Natural killer cell (primary cell): ENCODE data around the gene ABCB4. TPM values are rescaled to one million over a fixed set of nuclear protein-coding genes. Genes with fewer than 3 reads are reported as not detected.

ENCODE experiments used
- ATAC-seq, 3 donors: fragments of 150-1000 bp in 2 of 3; fragments of 200-7000 bp in 1 of 3; cut with Tn5 transposase; 1 replicate in 1 of 3; 2 replicates in 2 of 3; pipeline ENCODE4 v1.10.0; 2021; ENCODE audit warnings: mild to moderate bottlenecking in 2 of 3, moderate library complexity in 2 of 3
- DNase-seq, 2 donors: peaks; one replicate each; pipeline versions ENCODE4 v3.0.0 to v3.0.0-alpha.2; 2013 to 2021; ENCODE audit warnings: mixed read lengths in 1 of 2
- H3K27ac ChIP-seq: one replicate; pipeline ENCODE4 v1.5.1; 2013; ENCODE audit warnings: mild to moderate bottlenecking, low read length
- H3K27me3 ChIP-seq: one replicate; pipeline ENCODE4 v1.6.1; 2013; ENCODE audit warnings: low read length; ENCODE audit not compliant: control insufficient read depth, insufficient read depth
- H3K36me3 ChIP-seq: one replicate; pipeline ENCODE4 v1.6.1; 2013; ENCODE audit warnings: low read length; ENCODE audit not compliant: control insufficient read depth, insufficient read depth
- H3K4me1 ChIP-seq: one replicate; pipeline ENCODE4 v1.6.1; 2013; ENCODE audit warnings: low read length; ENCODE audit not compliant: control insufficient read depth, insufficient read depth
- H3K4me3 ChIP-seq: one replicate; pipeline ENCODE4 v1.5.1; 2013; ENCODE audit warnings: low read length
- H3K9me3 ChIP-seq: one replicate; pipeline ENCODE4 v1.6.1; 2013; ENCODE audit warnings: low read length; ENCODE audit not compliant: control insufficient read depth, insufficient read depth
- H3K27ac Mint-ChIP-seq, 2 donors: one replicate each; pipeline ENCODE4 v1.8.0; 2022; ENCODE audit warnings: mild to moderate bottlenecking in 2 of 2, mixed read lengths in 2 of 2, moderate library complexity in 1 of 2
- H3K27me3 Mint-ChIP-seq, 2 donors: one replicate each; pipeline ENCODE4 v1.8.0; 2022; ENCODE audit warnings: low read depth in 2 of 2, mixed read lengths in 2 of 2
- H3K36me3 Mint-ChIP-seq: one replicate; pipeline ENCODE4 v1.8.0; 2022; ENCODE audit warnings: mixed read lengths
- H3K4me1 Mint-ChIP-seq, 2 donors: one replicate each; pipeline ENCODE4 v1.8.0; 2022; ENCODE audit warnings: mixed read lengths in 2 of 2
- H3K4me3 Mint-ChIP-seq: one replicate; pipeline ENCODE4 v1.8.0; 2022; ENCODE audit warnings: mild to moderate bottlenecking, moderate library complexity, mixed read lengths
- H3K9me3 Mint-ChIP-seq, 2 donors: one replicate each; pipeline ENCODE4 v1.8.0; 2022; ENCODE audit warnings: mixed read lengths in 2 of 2
- CTCF ChIP-seq: fragments of 200-600 bp; IDR thresholded peaks from one replicate; pipeline ENCODE4 v1.8.0; 2022; ENCODE audit warnings: antibody characterized with exemption
- WGBS: methylation state at CpG from one replicate; pipeline ENCODE4 v1.1.7; 2013; ENCODE audit warnings: missing lambda C conversion rate; ENCODE audit not compliant: insufficient coverage; 5-methylcytosine and 5-hydroxymethylcytosine counted together
- intact Hi-C: fragments of 100-400 bp; cut with micrococcal nuclease; formaldehyde crosslinking; loops from one replicate; pipeline ENCODE4 v1.14.2; 2022
- total RNA-seq, 4 donors: library from RNA; stranded (reverse); fragments of 120-200 nt in 1 of 4; gene quantifications; one replicate each; pipeline versions ENCODE4 v1.2.3 to v1.2.4, GENCODE V29; 2013 to 2022

The ABCB4 gene
- total RNA-seq, 3 donors from 2014 or later (not counting 1 experiment from before 2014, with no cell fraction given): 0.14 to 0.63 (median 0.50) TPM

DNA sequence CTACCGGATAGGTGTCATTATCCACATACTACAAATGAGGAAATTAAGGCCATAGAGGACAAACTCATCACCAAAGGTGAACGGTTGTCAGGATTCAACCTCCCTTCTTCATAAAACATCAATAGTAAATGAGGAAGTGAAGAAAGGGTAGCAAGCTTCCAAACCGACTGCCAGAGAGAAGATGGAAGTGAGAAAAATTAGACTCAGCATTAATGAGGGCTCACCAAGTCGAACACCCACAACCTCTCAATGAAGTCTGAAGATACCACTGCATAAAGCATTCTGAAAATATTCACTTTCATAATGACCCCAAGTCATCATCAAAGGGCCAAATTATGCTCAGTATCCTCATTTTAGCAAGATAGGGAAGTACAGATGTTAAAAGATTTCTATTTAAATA lies 29.6 kb downstream of the ABCB4 start:
- no peak for ATAC-seq
- Histone ChIP-seq H3K4me1 (no peaks in the 10 kb centered on the region), H3K36me3 (no peaks in the 10 kb centered on the region), H3K27ac (no peak overlapping the region), H3K4me3 (no peak overlapping the region), H3K27me3 (no peaks in the 10 kb centered on the region), H3K9me3 (no peaks in the 10 kb centered on the region)
- Mint-ChIP-seq H3K27ac (no peak overlapping the region), H3K9me3 (no peaks in the 10 kb centered on the region), H3K36me3 (no peaks in the 10 kb centered on the region), H3K27me3 (peaks cover 5 to 6% of the 10 kb centered on the region in 2 donors), H3K4me1 (peaks cover 0 to 5% of the 10 kb centered on the region in 2 donors), H3K4me3 (no peak overlapping the region)
- no peak for DNase-seq
- intact Hi-C loops: no loop called here
- TF ChIP-seq CTCF: no peak
- 67% methylated on average over 2 of the region's 4 CpGs for WGBS

- intact Hi-C loops: no loop called here
- Mint-ChIP-seq H3K4me1 (no peaks in the 10 kb centered on the region), H3K36me3 (no peaks in the 10 kb centered on the region), H3K9me3 (no peaks in the 10 kb centered on the region), H3K4me3 (no peak overlapping the region), H3K27me3 (no peaks in the 10 kb centered on the region), H3K27ac (no peak overlapping the region)
- Histone ChIP-seq H3K27me3 (no peaks in the 10 kb centered on the region), H3K36me3 (no peaks in the 10 kb centered on the region), H3K27ac (no peak overlapping the region), H3K4me1 (no peaks in the 10 kb centered on the region), H3K4me3 (no peak overlapping the region), H3K9me3 (no peaks in the 10 kb centered on the region)
- DNase-seq: no peak
- TF ChIP-seq CTCF: no peak
- ATAC-seq: no peak
These were observed 39.9 kb downstream of the ABCB4 start for GRCh38 chr7:87435546-87435945.

DNA sequence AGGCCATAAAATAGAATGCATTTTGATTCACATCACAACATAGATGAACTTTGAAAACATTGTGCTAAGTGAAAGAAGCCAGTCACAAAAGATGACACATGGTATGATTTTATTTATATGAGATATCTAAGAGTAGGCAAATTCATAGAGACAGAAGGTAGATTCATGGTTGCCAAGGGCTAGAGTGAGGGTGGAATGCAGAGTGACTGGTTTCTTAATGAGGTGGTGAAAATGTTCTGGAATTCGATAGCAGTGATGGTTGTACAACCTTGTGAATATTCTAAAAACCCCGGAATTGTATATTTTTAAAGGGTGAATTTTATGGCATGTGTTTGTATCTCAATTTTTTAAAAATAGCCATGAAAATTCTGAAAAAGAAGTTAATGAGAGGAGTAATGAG lies 42.9 kb downstream of the ABCB4 start:
- H3K4me1 Mint-ChIP-seq: no peaks in the 10 kb centered on the region
- H3K36me3 ChIP-seq: no peaks in the 10 kb centered on the region
- WGBS: 86% methylated on average over 2 of the region's 2 CpGs
- H3K4me3 Mint-ChIP-seq: no peak overlapping the region
- no peak overlapping the region for H3K4me3 ChIP-seq
- no peak for TF ChIP-seq CTCF
- H3K27ac ChIP-seq: no peak overlapping the region
- DNase-seq (no peak), ATAC-seq (no peak)
- no peaks in the 10 kb centered on the region for H3K4me1 ChIP-seq
- H3K36me3 Mint-ChIP-seq: no peaks in the 10 kb centered on the region
- no peaks in the 10 kb centered on the region for H3K9me3 ChIP-seq
- H3K27ac Mint-ChIP-seq: no peak overlapping the region
- intact Hi-C loops: no loop called here
- no peaks in the 10 kb centered on the region for H3K27me3 ChIP-seq
- peaks cover 0 to 6% of the 10 kb centered on the region in 2 donors for H3K27me3 Mint-ChIP-seq
- no peaks in the 10 kb centered on the region for H3K9me3 Mint-ChIP-seq

- TF ChIP-seq CTCF: no peak
- no peaks in the 10 kb centered on the region for H3K9me3 Mint-ChIP-seq
- no peak overlapping the region for H3K27ac Mint-ChIP-seq
- no peaks in the 10 kb centered on the region for H3K36me3 Mint-ChIP-seq
- Histone ChIP-seq H3K36me3 (no peaks in the 10 kb centered on the region), H3K9me3 (no peaks in the 10 kb centered on the region), H3K4me3 (no peak overlapping the region), H3K27ac (no peak overlapping the region), H3K4me1 (no peaks in the 10 kb centered on the region), H3K27me3 (no peaks in the 10 kb centered on the region)
- DNase-seq (no peak), ATAC-seq (no peak)
- H3K4me1 Mint-ChIP-seq: no peaks in the 10 kb centered on the region
- intact Hi-C loops: no loop called here
- peaks cover 0 to 12% of the 10 kb centered on the region in 2 donors for H3K27me3 Mint-ChIP-seq
- no peak overlapping the region for H3K4me3 Mint-ChIP-seq
- WGBS: 97% methylated on average over 2 of the region's 3 CpGs
These were observed 48.2 kb downstream of the ABCB4 start for GRCh38 chr7:87427288-87427687.
